ENCODE data around the gene HCN3. TPM values are rescaled to one million over a fixed set of nuclear protein-coding genes. Genes with fewer than 3 reads are reported as not detected.

Gene HCN3
- total RNA-seq, 1 experiment from 2014 or later, result 7.3 TPM

- Mint-ChIP-seq H3K4me1 (no peaks in the 10 kb centered on the region), H3K9me3 (no peaks in the 10 kb centered on the region), H3K27me3 (ENCODE audit: low read depth) (no peaks in the 10 kb centered on the region), H3K4me3 (no peak overlapping the region), H3K27ac (no peak overlapping the region), H3K36me3 (peaks cover 2% of the 10 kb centered on the region; the same call in 1 of the 2 replicates)
- ATAC-seq, result no peak
- CTCF ChIA-PET, result interaction anchor here (0.6 to 1.1 kb wide), 3 partner anchors 34 to 78 kb away, joined by 3 to 6 read pairs (median 3); partner anchors contain the start of gene THBS3
- TF ChIP-seq ZNF671 (CRISPR knock-in tag; IDR thresholded peaks at IDR 0.05) (no peak), FOXK1 (CRISPR knock-in tag; IDR thresholded peaks at IDR 0.05) (no peak), MXD4 (CRISPR knock-in tag; IDR thresholded peaks at IDR 0.05; ENCODE audit: borderline replicate concordance) (no peak), NFYB (CRISPR knock-in tag; conservative IDR thresholded peaks at IDR 0.05; ENCODE audit: low read depth) (no peak), ZNF512 (CRISPR knock-in tag; IDR thresholded peaks at IDR 0.05; ENCODE audit: borderline replicate concordance) (no peak), HMGA2 (CRISPR knock-in tag; IDR thresholded peaks at IDR 0.05) (no peak), PRRX2 (CRISPR knock-in tag; IDR thresholded peaks at IDR 0.05) (no peak), FOXP1 (CRISPR knock-in tag; IDR thresholded peaks at IDR 0.05; ENCODE audit: borderline replicate concordance) (no peak), MYBL2 (CRISPR knock-in tag; IDR thresholded peaks at IDR 0.05) (no peak), E2F1 (CRISPR knock-in tag; IDR thresholded peaks at IDR 0.05) (no peak), KAT7 (CRISPR knock-in tag; IDR thresholded peaks at IDR 0.05; ENCODE audit: borderline replicate concordance) (no peak), ERG (CRISPR knock-in tag; IDR thresholded peaks at IDR 0.05) (no peak)
- TF ChIP-seq, protein P1, sequence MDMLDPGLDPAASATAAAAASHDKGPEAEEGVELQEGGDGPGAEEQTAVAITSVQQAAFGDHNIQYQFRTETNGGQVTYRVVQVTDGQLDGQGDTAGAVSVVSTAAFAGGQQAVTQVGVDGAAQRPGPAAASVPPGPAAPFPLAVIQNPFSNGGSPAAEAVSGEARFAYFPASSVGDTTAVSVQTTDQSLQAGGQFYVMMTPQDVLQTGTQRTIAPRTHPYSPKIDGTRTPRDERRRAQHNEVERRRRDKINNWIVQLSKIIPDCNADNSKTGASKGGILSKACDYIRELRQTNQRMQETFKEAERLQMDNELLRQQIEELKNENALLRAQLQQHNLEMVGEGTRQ (CRISPR knock-in tag; IDR thresholded peaks at IDR 0.05), result no peak
- DNase-seq (ENCODE audit: low spot score), result no peak
- POLR2A ChIA-PET, result no interaction called here
Measured at GRCh38 chr1:155285631-155286044, 8.4 kb downstream of the HCN3 start.

DNA sequence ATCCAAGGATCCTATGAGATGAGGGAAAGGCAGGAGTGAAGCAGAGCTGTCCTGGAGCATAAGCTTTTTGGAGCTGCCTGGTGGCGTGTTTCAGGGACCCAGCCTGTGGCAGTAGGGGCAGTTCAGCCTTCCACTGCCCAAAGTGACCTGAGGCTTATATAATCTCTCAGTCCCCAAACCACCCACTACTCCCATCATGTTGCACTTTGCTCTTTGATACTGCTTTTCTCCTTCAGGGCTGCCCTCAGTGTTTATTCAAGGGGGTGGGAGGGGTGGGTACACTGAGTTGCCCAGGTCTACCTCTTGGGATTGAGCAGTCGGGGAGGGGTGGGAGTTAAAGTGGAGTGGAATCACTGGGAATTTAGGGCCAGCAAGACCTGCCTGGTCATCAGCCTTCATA lies 9.3 kb downstream of the HCN3 start:
- Mint-ChIP-seq H3K9me3 (no peaks in the 10 kb centered on the region), H3K4me3 (no peak overlapping the region), H3K27ac (no peak overlapping the region), H3K36me3 (peaks cover 2% of the 10 kb centered on the region; the same call in 1 of the 2 replicates), H3K4me1 (no peaks in the 10 kb centered on the region), H3K27me3 (ENCODE audit: low read depth) (no peaks in the 10 kb centered on the region)
- no peak for ATAC-seq
- DNase-seq (ENCODE audit: low spot score), result no peak
- TF ChIP-seq, protein P2, sequence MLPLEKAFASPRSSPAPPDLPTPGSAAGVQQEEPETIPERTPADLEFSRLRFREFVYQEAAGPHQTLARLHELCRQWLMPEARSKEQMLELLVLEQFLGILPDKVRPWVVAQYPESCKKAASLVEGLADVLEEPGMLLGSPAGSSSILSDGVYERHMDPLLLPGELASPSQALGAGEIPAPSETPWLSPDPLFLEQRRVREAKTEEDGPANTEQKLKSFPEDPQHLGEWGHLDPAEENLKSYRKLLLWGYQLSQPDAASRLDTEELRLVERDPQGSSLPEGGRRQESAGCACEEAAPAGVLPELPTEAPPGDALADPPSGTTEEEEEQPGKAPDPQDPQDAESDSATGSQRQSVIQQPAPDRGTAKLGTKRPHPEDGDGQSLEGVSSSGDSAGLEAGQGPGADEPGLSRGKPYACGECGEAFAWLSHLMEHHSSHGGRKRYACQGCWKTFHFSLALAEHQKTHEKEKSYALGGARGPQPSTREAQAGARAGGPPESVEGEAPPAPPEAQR (CRISPR knock-in tag; IDR thresholded peaks at IDR 0.05), result no peak
- TF ChIP-seq PRRX2 (CRISPR knock-in tag; IDR thresholded peaks at IDR 0.05), result no peak
- no peak for TF ChIP-seq EMX1 (CRISPR knock-in tag; IDR thresholded peaks at IDR 0.05)
- TF ChIP-seq HMGA2 (CRISPR knock-in tag; IDR thresholded peaks at IDR 0.05), result no peak
- TF ChIP-seq NR1H2 (CRISPR knock-in tag; IDR thresholded peaks at IDR 0.05), result no peak
- ChIA-PET CTCF (interaction anchor here (0.9 to 1.1 kb wide), 2 partner anchors 10 to 37 kb away, joined by 3 read pairs; no protein-coding TSS in a partner anchor), POLR2A (no interaction called here)

GRCh38 chr1:155287987-155288543 lies 10.8 kb downstream of the HCN3 start:
- no peak for ATAC-seq
- Mint-ChIP-seq H3K4me1 (no peaks in the 10 kb centered on the region), H3K27ac (no peak overlapping the region), H3K9me3 (no peaks in the 10 kb centered on the region), H3K27me3 (ENCODE audit: low read depth) (peaks cover 6% of the 10 kb centered on the region), H3K4me3 (no peak overlapping the region), H3K36me3 (no peaks in the 10 kb centered on the region)
- POLR2A ChIA-PET, result no interaction called here
- CTCF ChIA-PET, result interaction anchor here (1.5 kb wide), 1 partner anchor 10 kb away, joined by 3 read pairs; no protein-coding TSS in a partner anchor
- DNase-seq (ENCODE audit: low spot score), result no peak
- TF ChIP-seq, protein P3, sequence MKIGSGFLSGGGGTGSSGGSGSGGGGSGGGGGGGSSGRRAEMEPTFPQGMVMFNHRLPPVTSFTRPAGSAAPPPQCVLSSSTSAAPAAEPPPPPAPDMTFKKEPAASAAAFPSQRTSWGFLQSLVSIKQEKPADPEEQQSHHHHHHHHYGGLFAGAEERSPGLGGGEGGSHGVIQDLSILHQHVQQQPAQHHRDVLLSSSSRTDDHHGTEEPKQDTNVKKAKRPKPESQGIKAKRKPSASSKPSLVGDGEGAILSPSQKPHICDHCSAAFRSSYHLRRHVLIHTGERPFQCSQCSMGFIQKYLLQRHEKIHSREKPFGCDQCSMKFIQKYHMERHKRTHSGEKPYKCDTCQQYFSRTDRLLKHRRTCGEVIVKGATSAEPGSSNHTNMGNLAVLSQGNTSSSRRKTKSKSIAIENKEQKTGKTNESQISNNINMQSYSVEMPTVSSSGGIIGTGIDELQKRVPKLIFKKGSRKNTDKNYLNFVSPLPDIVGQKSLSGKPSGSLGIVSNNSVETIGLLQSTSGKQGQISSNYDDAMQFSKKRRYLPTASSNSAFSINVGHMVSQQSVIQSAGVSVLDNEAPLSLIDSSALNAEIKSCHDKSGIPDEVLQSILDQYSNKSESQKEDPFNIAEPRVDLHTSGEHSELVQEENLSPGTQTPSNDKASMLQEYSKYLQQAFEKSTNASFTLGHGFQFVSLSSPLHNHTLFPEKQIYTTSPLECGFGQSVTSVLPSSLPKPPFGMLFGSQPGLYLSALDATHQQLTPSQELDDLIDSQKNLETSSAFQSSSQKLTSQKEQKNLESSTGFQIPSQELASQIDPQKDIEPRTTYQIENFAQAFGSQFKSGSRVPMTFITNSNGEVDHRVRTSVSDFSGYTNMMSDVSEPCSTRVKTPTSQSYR (CRISPR knock-in tag; IDR thresholded peaks at IDR 0.05), result no peak
- no peak for TF ChIP-seq ESRRA (CRISPR knock-in tag; IDR thresholded peaks at IDR 0.05; ENCODE audit: borderline replicate concordance)
- TF ChIP-seq E2F4 (CRISPR knock-in tag; IDR thresholded peaks at IDR 0.05; ENCODE audit: borderline replicate concordance, low read depth), result no peak
- TF ChIP-seq IRF1 (CRISPR knock-in tag; IDR thresholded peaks at IDR 0.05), result no peak
- TF ChIP-seq FOXJ3 (CRISPR knock-in tag; IDR thresholded peaks at IDR 0.05; ENCODE audit: borderline replicate concordance), result no peak
